Measurements from ENCODE around the gene RAB3GAP1. TPM values are rescaled to one million over a fixed set of nuclear protein-coding genes. Genes with fewer than 3 reads are reported as not detected.

RAB3GAP1 gene
- total RNA-seq, 1 experiment from 2014 or later, result 50.6 TPM

DNA sequence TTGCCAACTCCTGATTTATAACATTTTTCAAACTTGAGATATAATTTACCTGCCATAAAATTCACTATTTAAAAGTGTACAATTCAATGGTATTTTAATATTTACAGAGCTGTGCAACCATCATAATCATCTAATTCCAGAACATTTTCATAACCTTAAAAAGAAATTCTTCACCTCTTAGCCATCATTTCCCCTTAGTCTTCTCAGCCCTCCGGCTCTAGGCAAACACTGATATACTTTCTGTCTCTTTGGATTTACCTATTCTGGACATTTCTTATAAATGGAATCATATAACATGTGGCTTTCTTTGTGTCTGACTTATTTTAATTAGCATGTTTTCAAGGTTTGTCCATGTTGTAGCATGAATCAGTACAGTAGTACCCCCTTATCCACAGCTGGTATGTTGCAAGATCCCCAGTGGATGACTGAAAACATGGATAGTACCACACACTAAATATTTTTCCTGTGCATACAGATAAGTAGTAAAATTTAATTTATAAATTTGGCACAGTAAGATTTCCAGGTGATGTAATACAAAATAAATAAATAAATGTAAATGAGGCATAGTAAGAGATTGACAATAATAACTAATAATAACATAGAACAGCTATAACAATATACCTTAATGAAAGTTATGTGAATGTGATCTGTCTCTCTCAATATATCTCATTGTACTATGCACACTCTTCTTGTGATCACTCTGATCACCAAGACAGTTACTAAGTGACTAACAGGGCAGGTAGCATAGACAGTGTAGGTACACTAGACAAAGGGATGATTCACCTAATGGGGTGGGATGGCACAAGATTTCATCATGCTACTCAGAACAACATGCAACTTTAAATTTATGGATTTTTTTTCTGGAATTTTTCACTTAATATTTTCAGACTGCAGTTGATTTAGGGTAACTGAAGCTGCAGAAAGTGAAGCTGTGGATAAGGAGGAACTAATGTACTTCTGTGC, 73.1 kb downstream of the RAB3GAP1 start:
- DNase-seq, result no peak
- Mint-ChIP-seq H3K9me3 (ENCODE audit: low read depth, unreplicated experiment) (no peaks in the 10 kb centered on the region), H3K27me3 (ENCODE audit: unreplicated experiment) (no peaks in the 10 kb centered on the region), H3K4me3 (ENCODE audit: low read depth, unreplicated experiment) (no peak overlapping the region), H3K27ac (ENCODE audit: unreplicated experiment) (no peak overlapping the region), H3K4me1 (ENCODE audit: low read depth, unreplicated experiment) (peaks cover 13% of the 10 kb centered on the region), H3K36me3 (ENCODE audit: insufficient read depth, unreplicated experiment) (peaks cover 24% of the 10 kb centered on the region)
- no TSS peak for BruUV-seq (replicated peaks)
- CTCF ChIA-PET, result no interaction called here
- TF ChIP-seq, protein P1, sequence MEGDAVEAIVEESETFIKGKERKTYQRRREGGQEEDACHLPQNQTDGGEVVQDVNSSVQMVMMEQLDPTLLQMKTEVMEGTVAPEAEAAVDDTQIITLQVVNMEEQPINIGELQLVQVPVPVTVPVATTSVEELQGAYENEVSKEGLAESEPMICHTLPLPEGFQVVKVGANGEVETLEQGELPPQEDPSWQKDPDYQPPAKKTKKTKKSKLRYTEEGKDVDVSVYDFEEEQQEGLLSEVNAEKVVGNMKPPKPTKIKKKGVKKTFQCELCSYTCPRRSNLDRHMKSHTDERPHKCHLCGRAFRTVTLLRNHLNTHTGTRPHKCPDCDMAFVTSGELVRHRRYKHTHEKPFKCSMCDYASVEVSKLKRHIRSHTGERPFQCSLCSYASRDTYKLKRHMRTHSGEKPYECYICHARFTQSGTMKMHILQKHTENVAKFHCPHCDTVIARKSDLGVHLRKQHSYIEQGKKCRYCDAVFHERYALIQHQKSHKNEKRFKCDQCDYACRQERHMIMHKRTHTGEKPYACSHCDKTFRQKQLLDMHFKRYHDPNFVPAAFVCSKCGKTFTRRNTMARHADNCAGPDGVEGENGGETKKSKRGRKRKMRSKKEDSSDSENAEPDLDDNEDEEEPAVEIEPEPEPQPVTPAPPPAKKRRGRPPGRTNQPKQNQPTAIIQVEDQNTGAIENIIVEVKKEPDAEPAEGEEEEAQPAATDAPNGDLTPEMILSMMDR (IDR thresholded peaks at IDR 0.05; ENCODE audit: unreplicated experiment), result no peak
- intact Hi-C loops (cut with micrococcal nuclease; ENCODE audit: unreplicated experiment), result loop anchor here (5.0 kb wide), 2 partner anchors 73 to 123 kb away; partner anchors contain the start of gene RAB3GAP1

DNA sequence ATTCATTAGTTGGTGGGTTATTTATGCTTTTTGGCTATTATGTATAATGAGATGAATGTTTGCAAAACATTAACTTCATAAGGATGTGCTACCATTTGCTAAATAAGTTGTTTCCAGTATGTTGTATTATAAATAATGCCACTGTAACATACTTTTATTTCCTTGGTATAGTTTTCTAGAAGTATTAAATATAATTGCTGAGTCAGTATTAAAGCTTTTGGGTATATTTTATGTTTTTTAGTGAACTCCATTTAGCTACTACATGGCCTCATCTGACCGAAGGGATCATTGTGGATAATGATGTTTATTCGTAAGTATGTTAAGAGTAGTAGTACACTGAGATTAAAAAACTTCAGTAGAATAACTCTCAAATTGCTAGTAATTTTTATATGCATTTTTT, 73.8 kb downstream of the RAB3GAP1 start:
- H3K4me3 Mint-ChIP-seq (ENCODE audit: low read depth, unreplicated experiment), result no peak overlapping the region
- H3K4me1 Mint-ChIP-seq (ENCODE audit: low read depth, unreplicated experiment), result peaks cover 6% of the 10 kb centered on the region
- CTCF ChIA-PET, result no interaction called here
- H3K9me3 Mint-ChIP-seq (ENCODE audit: low read depth, unreplicated experiment), result no peaks in the 10 kb centered on the region
- peaks cover 30% of the 10 kb centered on the region for H3K36me3 Mint-ChIP-seq (ENCODE audit: insufficient read depth, unreplicated experiment)
- TF ChIP-seq, protein P1 (IDR thresholded peaks at IDR 0.05; ENCODE audit: unreplicated experiment), result no peak
- no peaks in the 10 kb centered on the region for H3K27me3 Mint-ChIP-seq (ENCODE audit: unreplicated experiment)
- no peak overlapping the region for H3K27ac Mint-ChIP-seq (ENCODE audit: unreplicated experiment)
- intact Hi-C loops (cut with micrococcal nuclease; ENCODE audit: unreplicated experiment), result no loop called here
- no peak for DNase-seq
- no TSS peak for BruUV-seq (replicated peaks)

DNA sequence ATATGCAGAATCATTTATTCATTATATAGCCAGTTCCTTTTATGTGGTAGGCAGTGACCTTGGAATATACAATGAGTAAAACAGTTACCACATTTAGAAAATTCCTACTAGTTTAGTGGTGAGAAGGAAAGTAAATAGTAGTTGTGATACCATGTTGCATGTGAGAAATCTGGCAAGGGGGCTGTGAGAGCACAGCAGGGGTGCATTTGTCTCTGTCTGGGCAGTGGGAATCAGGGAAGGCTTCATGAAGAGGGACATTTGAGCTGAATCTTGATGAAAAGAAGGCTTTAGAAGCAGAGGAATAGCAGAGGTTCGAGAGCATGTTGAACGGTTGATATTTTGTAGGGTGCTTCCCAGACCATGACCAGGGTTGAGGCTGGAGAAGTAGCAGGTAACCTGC, 78.7 kb downstream of the RAB3GAP1 start:
- intact Hi-C loops (cut with micrococcal nuclease; ENCODE audit: unreplicated experiment), result no loop called here
- Mint-ChIP-seq H3K36me3 (ENCODE audit: insufficient read depth, unreplicated experiment) (peaks cover 27% of the 10 kb centered on the region), H3K27me3 (ENCODE audit: unreplicated experiment) (no peaks in the 10 kb centered on the region), H3K4me3 (ENCODE audit: low read depth, unreplicated experiment) (no peak overlapping the region), H3K9me3 (ENCODE audit: low read depth, unreplicated experiment) (no peaks in the 10 kb centered on the region), H3K27ac (ENCODE audit: unreplicated experiment) (peak overlapping the region; percentile 7), H3K4me1 (ENCODE audit: low read depth, unreplicated experiment) (no peaks in the 10 kb centered on the region)
- TF ChIP-seq, protein P1 (IDR thresholded peaks at IDR 0.05; ENCODE audit: unreplicated experiment), result no peak
- DNase-seq, result no peak
- BruUV-seq (replicated peaks), result no TSS peak
- CTCF ChIA-PET, result no interaction called here

DNA sequence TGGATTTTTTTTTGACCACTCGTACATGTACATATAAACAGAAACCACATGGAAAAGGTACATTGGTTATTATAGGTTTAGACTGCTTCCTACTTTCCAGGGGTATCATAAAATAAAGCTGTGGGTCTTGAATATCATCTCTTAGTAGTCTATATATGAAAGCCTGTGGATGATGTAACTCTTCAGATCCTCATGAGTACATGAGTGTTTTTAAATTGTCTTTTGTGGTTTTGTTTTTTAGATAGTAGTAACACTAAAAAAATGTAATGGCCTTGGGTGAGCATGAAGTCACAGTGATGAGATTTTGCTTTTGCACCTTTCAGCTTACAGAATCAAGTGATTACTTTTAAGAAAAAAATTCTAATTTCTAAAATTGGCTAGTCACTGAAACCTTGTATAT, 80.2 kb downstream of the RAB3GAP1 start:
- Mint-ChIP-seq H3K4me3 (ENCODE audit: low read depth, unreplicated experiment) (no peak overlapping the region), H3K9me3 (ENCODE audit: low read depth, unreplicated experiment) (no peaks in the 10 kb centered on the region), H3K36me3 (ENCODE audit: insufficient read depth, unreplicated experiment) (peaks cover 21% of the 10 kb centered on the region), H3K27me3 (ENCODE audit: unreplicated experiment) (no peaks in the 10 kb centered on the region), H3K27ac (ENCODE audit: unreplicated experiment) (no peak overlapping the region), H3K4me1 (ENCODE audit: low read depth, unreplicated experiment) (no peaks in the 10 kb centered on the region)
- TF ChIP-seq, protein P1 (IDR thresholded peaks at IDR 0.05; ENCODE audit: unreplicated experiment), result no peak
- intact Hi-C loops (cut with micrococcal nuclease; ENCODE audit: unreplicated experiment), result no loop called here
- no TSS peak for BruUV-seq (replicated peaks)
- CTCF ChIA-PET, result no interaction called here
- no peak for DNase-seq
